WTC11 (cell line): ENCODE results near the gene C16orf95. TPM values are rescaled to one million over a fixed set of nuclear protein-coding genes. Genes with fewer than 3 reads are reported as not detected.

Experiments
- ATAC-seq: fragments of 200-7000 bp; cut with Tn5 transposase; 2 replicates; pipeline ENCODE4 v1.10.0; 2021; ENCODE audit warnings: mild to moderate bottlenecking, moderate library complexity
- CTCF ChIA-PET: fragments of 300-600 bp; sonication (Branson Sonifier 250); formaldehyde crosslinking; loops from one replicate; lab custom pipeline; 2021; ENCODE audit warnings: antibody characterized with exemption; lab: Charles Lee
- POLR2A ChIA-PET: fragments of 350-600 bp; sonication (Branson Sonifier 250); formaldehyde crosslinking; loops from one replicate; lab custom pipeline; 2021; ENCODE audit warnings: antibody characterized with exemption; lab: Charles Lee
- DNase-seq: peaks from one replicate; pipeline ENCODE4 v3.0.0; 2021; ENCODE audit warnings: low spot score
- H3K27ac Mint-ChIP-seq: 2 replicates; pipeline ENCODE4 v1.8.0; 2021; ENCODE audit warnings: mixed read lengths
- H3K27me3 Mint-ChIP-seq: 2 replicates; pipeline ENCODE4 v1.8.0; 2021; ENCODE audit warnings: low read depth, mild to moderate bottlenecking, moderate library complexity, mixed read lengths
- H3K36me3 Mint-ChIP-seq: 2 replicates; pipeline ENCODE4 v1.8.0; 2021; ENCODE audit warnings: mixed read lengths
- H3K4me1 Mint-ChIP-seq: 2 replicates; pipeline ENCODE4 v1.8.0; 2022; ENCODE audit warnings: mixed read lengths
- H3K4me3 Mint-ChIP-seq: 2 replicates; pipeline ENCODE4 v1.8.0; 2021; ENCODE audit warnings: mild to moderate bottlenecking, moderate library complexity, mixed read lengths
- H3K9me3 Mint-ChIP-seq: 2 replicates; pipeline ENCODE4 v1.8.0; 2021; ENCODE audit warnings: mixed read lengths
- CBFB ChIP-seq: sonication (generic); formaldehyde crosslinking; IDR thresholded peaks from 2 replicates; pipeline ENCODE4 v1.8.1; 2022; ENCODE audit warnings: mild to moderate bottlenecking, low read depth, missing genetic modification reagents
- ESRRA ChIP-seq: sonication (generic); formaldehyde crosslinking; IDR thresholded peaks from 2 replicates; pipeline ENCODE4 v1.8.1; 2022; ENCODE audit warnings: mild to moderate bottlenecking, missing genetic modification reagents, borderline replicate concordance
- GTF2I ChIP-seq: fragments of 250-450 bp; sonication (Bioruptor Pico); conservative IDR thresholded peaks from 2 replicates; pipeline ENCODE4 v1.4.0; 2021; ENCODE audit warnings: mild to moderate bottlenecking
- KAT7 ChIP-seq: sonication (generic); formaldehyde crosslinking; IDR thresholded peaks from 2 replicates; pipeline ENCODE4 v1.8.1; 2023; ENCODE audit warnings: missing genetic modification reagents, mild to moderate bottlenecking, borderline replicate concordance
- MXD4 ChIP-seq: fragments of 250-450 bp; sonication (Bioruptor Pico); IDR thresholded peaks from 2 replicates; pipeline ENCODE4 v1.8.0; 2021; ENCODE audit warnings: mild to moderate bottlenecking, moderate library complexity, borderline replicate concordance
- NFE2L1 ChIP-seq: sonication (generic); formaldehyde crosslinking; IDR thresholded peaks from 2 replicates; pipeline ENCODE4 v1.8.1; 2023; ENCODE audit warnings: missing genetic modification reagents
- SMAD3 ChIP-seq: sonication (generic); formaldehyde crosslinking; IDR thresholded peaks from 2 replicates; pipeline ENCODE4 v1.8.0; 2022; ENCODE audit warnings: missing genetic modification reagents, mild to moderate bottlenecking, borderline replicate concordance
- SMAD4 ChIP-seq: sonication (generic); formaldehyde crosslinking; IDR thresholded peaks from 2 replicates; pipeline ENCODE4 v1.8.0; 2022; ENCODE audit warnings: mild to moderate bottlenecking, missing genetic modification reagents
- SOX15 ChIP-seq: fragments of 250-450 bp; sonication (Bioruptor Pico); IDR thresholded peaks from 2 replicates; pipeline ENCODE4 v1.9.0; 2021; ENCODE audit warnings: mild to moderate bottlenecking
- SP1 ChIP-seq: sonication (generic); formaldehyde crosslinking; conservative IDR thresholded peaks from 2 replicates; pipeline ENCODE4 v1.8.1; 2022; ENCODE audit warnings: missing genetic modification reagents
- ZNF219 ChIP-seq: sonication (generic); formaldehyde crosslinking; IDR thresholded peaks from 2 replicates; pipeline ENCODE4 v1.8.0; 2023; ENCODE audit warnings: missing genetic modification reagents, mild to moderate bottlenecking, borderline replicate concordance
- total RNA-seq: library from RNA; stranded (reverse); gene quantifications from 3 replicates; pipeline ENCODE4 v1.2.3, GENCODE V29; 2021
- TF ChIP-seq, protein P1 (sequence below): sonication (generic); formaldehyde crosslinking; IDR thresholded peaks from 2 replicates; pipeline ENCODE4 v1.8.1; 2023; ENCODE audit warnings: mild to moderate bottlenecking, missing genetic modification reagents, moderate library complexity
- TF ChIP-seq, protein P2 (sequence below): fragments of 250-450 bp; sonication (Bioruptor Pico); IDR thresholded peaks from 2 replicates; pipeline ENCODE4 v2.1.2; 2022; ENCODE audit warnings: mild to moderate bottlenecking, moderate library complexity
- TF ChIP-seq, protein P3 (sequence below): sonication (generic); formaldehyde crosslinking; IDR thresholded peaks from 2 replicates; pipeline ENCODE4 v1.8.0; 2022; ENCODE audit warnings: mild to moderate bottlenecking, missing genetic modification reagents
- TF ChIP-seq, protein P4 (sequence below): fragments of 250-450 bp; sonication (Bioruptor Pico); IDR thresholded peaks from 2 replicates; pipeline ENCODE4 v1.9.0; 2021; ENCODE audit warnings: mild to moderate bottlenecking, borderline replicate concordance
- TF ChIP-seq, protein P5 (sequence below): sonication (generic); formaldehyde crosslinking; IDR thresholded peaks from 2 replicates; pipeline ENCODE4 v1.8.1; 2023; ENCODE audit warnings: mild to moderate bottlenecking, moderate library complexity, missing genetic modification reagents
- TF ChIP-seq, protein P6 (sequence below): sonication (generic); formaldehyde crosslinking; IDR thresholded peaks from 2 replicates; pipeline ENCODE4 v1.8.0; 2022; ENCODE audit warnings: mild to moderate bottlenecking, missing genetic modification reagents
- TF ChIP-seq, protein P7 (sequence below): fragments of 250-450 bp; sonication (Bioruptor Pico); conservative IDR thresholded peaks from 2 replicates; pipeline ENCODE4 v1.9.0; 2021; ENCODE audit warnings: mild to moderate bottlenecking

The C16orf95 gene
- total RNA-seq, 1 experiment from 2014 or later = 5.7 TPM

DNA sequence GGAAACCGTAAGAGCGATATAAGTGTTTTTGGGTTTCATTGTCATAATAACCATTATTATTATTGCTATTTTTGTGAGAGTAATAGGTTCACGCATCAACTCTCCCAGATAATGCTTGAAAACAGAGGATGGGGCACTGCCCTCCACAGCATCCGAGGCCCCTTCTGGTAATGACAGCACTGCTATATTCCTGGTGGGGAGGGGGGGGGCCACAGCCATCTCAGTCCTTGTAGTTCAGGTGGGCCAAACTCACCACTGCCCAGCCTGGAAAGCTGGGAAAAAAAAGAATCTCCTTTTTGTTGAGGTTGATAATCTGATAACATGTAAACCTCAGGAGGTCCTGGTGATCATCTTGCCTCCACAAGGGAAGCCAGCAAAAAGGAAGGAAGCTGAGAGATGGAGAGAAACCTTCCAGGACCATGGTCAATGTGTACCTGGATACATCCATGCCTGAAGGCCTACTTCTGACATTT is 706 bp downstream of the C16orf95 start:
- Mint-ChIP-seq H3K27me3 (peaks cover 2% of the 10 kb centered on the region; the same call in 1 of the 2 replicates), H3K4me1 (peaks cover 9% of the 10 kb centered on the region), H3K27ac (no peak overlapping the region; the same call in 1 of the 2 replicates), H3K4me3 (peak overlapping the region; percentile 90), H3K9me3 (no peaks in the 10 kb centered on the region), H3K36me3 (no peaks in the 10 kb centered on the region)
- no peak for DNase-seq
- no peak for ATAC-seq
- POLR2A ChIA-PET = interaction anchor here (1.6 kb wide), 1 partner anchor 67 kb away, joined by 9 read pairs; the partner anchor contains the start of gene FBXO31
- CTCF ChIA-PET = interaction anchor here (0.7 to 1.8 kb wide), 3 partner anchors 19 to 67 kb away, joined by 3 to 5 read pairs (median 4); partner anchors contain the start of gene FBXO31
- TF ChIP-seq, protein P1, sequence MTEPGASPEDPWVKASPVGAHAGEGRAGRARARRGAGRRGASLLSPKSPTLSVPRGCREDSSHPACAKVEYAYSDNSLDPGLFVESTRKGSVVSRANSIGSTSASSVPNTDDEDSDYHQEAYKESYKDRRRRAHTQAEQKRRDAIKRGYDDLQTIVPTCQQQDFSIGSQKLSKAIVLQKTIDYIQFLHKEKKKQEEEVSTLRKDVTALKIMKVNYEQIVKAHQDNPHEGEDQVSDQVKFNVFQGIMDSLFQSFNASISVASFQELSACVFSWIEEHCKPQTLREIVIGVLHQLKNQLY (CRISPR knock-in tag) = no peak
- TF ChIP-seq NFE2L1 (CRISPR knock-in tag) = no peak
- no peak for TF ChIP-seq CBFB
- TF ChIP-seq, protein P2, sequence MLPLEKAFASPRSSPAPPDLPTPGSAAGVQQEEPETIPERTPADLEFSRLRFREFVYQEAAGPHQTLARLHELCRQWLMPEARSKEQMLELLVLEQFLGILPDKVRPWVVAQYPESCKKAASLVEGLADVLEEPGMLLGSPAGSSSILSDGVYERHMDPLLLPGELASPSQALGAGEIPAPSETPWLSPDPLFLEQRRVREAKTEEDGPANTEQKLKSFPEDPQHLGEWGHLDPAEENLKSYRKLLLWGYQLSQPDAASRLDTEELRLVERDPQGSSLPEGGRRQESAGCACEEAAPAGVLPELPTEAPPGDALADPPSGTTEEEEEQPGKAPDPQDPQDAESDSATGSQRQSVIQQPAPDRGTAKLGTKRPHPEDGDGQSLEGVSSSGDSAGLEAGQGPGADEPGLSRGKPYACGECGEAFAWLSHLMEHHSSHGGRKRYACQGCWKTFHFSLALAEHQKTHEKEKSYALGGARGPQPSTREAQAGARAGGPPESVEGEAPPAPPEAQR (CRISPR knock-in tag) = 0 out of 2 replicates have a peak, but pooled peaks have one; percentile 26
- TF ChIP-seq SOX15 (CRISPR knock-in tag) = no peak
- no peak for TF ChIP-seq ZNF219 (CRISPR knock-in tag)
- TF ChIP-seq GTF2I (CRISPR knock-in tag) = peak; percentile 96
- TF ChIP-seq MXD4 = no peak
- TF ChIP-seq, protein P3, sequence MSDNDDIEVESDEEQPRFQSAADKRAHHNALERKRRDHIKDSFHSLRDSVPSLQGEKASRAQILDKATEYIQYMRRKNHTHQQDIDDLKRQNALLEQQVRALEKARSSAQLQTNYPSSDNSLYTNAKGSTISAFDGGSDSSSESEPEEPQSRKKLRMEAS (CRISPR knock-in tag) = no peak
- TF ChIP-seq, all 79 proteins: peak for 2

DNA sequence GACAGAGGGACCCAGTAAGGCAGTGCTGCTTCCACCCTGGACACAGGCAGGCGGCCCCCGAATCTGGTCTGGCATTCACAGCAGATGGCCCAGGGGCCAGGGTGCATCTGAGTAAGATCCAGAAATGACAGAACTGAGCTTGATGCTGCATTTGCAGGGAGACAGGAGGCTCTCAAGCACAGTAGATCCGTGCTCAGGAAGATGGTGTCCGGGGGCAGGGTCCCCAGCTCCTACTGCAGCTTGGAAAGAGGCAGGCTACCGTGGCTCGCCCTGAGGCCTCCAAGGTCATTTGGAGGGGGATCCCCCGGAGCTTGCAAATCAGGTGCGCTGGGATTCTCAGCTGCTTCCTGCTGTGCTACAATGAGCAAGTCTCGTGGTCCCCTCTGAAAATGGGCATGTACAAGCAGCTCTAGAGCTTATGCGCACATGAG is 2.2 kb downstream of the C16orf95 start:
- Mint-ChIP-seq H3K27me3 (peaks cover 2% of the 10 kb centered on the region; the same call in 1 of the 2 replicates), H3K36me3 (no peaks in the 10 kb centered on the region), H3K4me1 (peaks cover 9% of the 10 kb centered on the region), H3K27ac (no peak overlapping the region), H3K4me3 (no peak overlapping the region), H3K9me3 (no peaks in the 10 kb centered on the region)
- CTCF ChIA-PET = interaction anchor here (0.6 to 1.8 kb wide), 4 partner anchors 9 to 462 kb away, joined by 3 to 5 read pairs (median 4); no protein-coding TSS in a partner anchor
- ATAC-seq = no peak
- POLR2A ChIA-PET = no interaction called here
- no peak for DNase-seq
- TF ChIP-seq KAT7 (CRISPR knock-in tag) (no peak), ESRRA (CRISPR knock-in tag) (no peak), SMAD4 (CRISPR knock-in tag) (no peak), SP1 (no peak), SMAD3 (CRISPR knock-in tag) (no peak)
- TF ChIP-seq, protein P4, sequence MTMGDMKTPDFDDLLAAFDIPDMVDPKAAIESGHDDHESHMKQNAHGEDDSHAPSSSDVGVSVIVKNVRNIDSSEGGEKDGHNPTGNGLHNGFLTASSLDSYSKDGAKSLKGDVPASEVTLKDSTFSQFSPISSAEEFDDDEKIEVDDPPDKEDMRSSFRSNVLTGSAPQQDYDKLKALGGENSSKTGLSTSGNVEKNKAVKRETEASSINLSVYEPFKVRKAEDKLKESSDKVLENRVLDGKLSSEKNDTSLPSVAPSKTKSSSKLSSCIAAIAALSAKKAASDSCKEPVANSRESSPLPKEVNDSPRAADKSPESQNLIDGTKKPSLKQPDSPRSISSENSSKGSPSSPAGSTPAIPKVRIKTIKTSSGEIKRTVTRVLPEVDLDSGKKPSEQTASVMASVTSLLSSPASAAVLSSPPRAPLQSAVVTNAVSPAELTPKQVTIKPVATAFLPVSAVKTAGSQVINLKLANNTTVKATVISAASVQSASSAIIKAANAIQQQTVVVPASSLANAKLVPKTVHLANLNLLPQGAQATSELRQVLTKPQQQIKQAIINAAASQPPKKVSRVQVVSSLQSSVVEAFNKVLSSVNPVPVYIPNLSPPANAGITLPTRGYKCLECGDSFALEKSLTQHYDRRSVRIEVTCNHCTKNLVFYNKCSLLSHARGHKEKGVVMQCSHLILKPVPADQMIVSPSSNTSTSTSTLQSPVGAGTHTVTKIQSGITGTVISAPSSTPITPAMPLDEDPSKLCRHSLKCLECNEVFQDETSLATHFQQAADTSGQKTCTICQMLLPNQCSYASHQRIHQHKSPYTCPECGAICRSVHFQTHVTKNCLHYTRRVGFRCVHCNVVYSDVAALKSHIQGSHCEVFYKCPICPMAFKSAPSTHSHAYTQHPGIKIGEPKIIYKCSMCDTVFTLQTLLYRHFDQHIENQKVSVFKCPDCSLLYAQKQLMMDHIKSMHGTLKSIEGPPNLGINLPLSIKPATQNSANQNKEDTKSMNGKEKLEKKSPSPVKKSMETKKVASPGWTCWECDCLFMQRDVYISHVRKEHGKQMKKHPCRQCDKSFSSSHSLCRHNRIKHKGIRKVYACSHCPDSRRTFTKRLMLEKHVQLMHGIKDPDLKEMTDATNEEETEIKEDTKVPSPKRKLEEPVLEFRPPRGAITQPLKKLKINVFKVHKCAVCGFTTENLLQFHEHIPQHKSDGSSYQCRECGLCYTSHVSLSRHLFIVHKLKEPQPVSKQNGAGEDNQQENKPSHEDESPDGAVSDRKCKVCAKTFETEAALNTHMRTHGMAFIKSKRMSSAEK = no peak
- TF ChIP-seq, protein P2 (CRISPR knock-in tag) = no peak
- TF ChIP-seq, protein P3 (CRISPR knock-in tag) = no peak
- TF ChIP-seq, protein P5, sequence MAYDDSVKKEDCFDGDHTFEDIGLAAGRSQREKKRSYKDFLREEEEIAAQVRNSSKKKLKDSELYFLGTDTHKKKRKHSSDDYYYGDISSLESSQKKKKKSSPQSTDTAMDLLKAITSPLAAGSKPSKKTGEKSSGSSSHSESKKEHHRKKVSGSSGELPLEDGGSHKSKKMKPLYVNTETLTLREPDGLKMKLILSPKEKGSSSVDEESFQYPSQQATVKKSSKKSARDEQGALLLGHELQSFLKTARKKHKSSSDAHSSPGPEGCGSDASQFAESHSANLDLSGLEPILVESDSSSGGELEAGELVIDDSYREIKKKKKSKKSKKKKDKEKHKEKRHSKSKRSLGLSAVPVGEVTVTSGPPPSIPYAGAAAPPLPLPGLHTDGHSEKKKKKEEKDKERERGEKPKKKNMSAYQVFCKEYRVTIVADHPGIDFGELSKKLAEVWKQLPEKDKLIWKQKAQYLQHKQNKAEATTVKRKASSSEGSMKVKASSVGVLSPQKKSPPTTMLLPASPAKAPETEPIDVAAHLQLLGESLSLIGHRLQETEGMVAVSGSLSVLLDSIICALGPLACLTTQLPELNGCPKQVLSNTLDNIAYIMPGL (CRISPR knock-in tag) = no peak
- TF ChIP-seq, protein P6, sequence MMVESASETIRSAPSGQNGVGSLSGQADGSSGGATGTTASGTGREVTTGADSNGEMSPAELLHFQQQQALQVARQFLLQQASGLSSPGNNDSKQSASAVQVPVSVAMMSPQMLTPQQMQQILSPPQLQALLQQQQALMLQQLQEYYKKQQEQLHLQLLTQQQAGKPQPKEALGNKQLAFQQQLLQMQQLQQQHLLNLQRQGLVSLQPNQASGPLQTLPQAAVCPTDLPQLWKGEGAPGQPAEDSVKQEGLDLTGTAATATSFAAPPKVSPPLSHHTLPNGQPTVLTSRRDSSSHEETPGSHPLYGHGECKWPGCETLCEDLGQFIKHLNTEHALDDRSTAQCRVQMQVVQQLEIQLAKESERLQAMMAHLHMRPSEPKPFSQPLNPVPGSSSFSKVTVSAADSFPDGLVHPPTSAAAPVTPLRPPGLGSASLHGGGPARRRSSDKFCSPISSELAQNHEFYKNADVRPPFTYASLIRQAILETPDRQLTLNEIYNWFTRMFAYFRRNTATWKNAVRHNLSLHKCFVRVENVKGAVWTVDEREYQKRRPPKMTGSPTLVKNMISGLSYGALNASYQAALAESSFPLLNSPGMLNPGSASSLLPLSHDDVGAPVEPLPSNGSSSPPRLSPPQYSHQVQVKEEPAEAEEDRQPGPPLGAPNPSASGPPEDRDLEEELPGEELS = no peak
- TF ChIP-seq, protein P7, sequence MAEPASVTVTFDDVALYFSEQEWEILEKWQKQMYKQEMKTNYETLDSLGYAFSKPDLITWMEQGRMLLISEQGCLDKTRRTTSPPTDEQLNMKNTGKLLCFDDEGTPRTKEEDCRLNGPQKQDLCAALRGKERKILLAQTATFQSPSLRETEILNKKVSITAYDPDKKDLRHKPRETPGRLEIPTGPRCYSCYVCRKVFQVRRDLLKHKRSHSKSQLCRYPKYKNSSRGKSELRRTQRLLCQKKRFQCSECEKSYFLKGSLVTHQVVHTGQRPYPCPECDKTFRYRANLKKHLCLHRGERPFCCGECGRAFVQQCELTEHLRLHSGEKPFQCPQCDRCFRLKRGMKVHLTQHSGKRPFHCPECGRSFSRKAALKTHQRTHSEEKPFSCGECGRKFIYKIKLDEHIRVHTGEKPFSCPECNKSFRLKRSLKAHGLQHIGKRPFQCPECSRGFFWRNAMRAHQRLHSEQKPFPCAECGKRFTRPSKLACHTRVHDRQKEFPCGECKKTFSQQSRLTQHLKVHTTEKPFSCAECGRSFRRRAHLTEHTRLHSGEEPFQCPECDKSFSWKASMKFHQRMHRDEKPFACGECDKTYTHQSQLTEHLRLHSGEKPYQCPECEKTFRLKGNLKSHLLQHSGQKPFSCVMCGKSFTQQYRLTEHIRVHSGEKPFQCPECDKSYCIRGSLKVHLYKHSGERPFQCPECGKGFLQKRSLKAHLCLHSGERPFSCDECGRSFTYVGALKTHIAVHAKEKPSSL = no peak
